ENCODE data around the gene MLLT3. TPM values are rescaled to one million over a fixed set of nuclear protein-coding genes. Genes with fewer than 3 reads are reported as not detected.

Gene MLLT3
- total RNA-seq, 3 donors from 2014 or later (not counting 1 experiment from before 2014, with no cell fraction given), result 24.3 to 26.6 (median 25.2) TPM

DNA sequence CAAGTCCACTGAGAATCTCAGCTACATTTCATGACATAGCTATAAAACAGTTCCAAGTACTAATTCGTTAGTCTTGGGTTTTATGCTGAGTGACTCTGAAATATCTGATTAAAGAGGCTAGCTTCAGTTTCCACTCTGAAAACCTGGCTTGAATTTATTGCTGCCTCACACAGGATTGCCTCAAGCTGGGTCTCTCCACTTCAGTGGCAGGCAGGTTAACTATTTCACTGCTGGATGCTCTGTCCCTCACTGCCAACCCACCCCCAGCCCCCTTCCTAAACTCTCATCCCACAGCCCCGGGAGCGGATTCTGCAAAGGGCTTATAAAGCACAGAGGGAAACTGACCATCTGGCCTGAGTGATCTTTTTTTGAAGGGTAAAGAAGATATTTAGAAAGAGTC is 318.3 kb downstream of the MLLT3 start:
- H3K4me1 Mint-ChIP-seq, result no peaks in the 10 kb centered on the region
- ATAC-seq (no peak), DNase-seq (no peak)
- no peak overlapping the region for H3K4me3 ChIP-seq (ENCODE audit: low read length)
- H3K4me1 ChIP-seq (ENCODE audit: control insufficient read depth, insufficient read depth, low read length), result no peaks in the 10 kb centered on the region
- no peaks in the 10 kb centered on the region for H3K9me3 ChIP-seq (ENCODE audit: control insufficient read depth, insufficient read depth, low read length)
- H3K36me3 ChIP-seq (ENCODE audit: control insufficient read depth, insufficient read depth, low read length), result no peaks in the 10 kb centered on the region
- WGBS (ENCODE audit: insufficient coverage), result 56% methylated on average over 1 of the region's 3 CpGs
- no peak overlapping the region for H3K4me3 Mint-ChIP-seq
- intact Hi-C loops (cut with micrococcal nuclease), result no loop called here
- no peak overlapping the region for H3K27ac ChIP-seq (ENCODE audit: low read length)
- H3K36me3 Mint-ChIP-seq, result no peaks in the 10 kb centered on the region
- H3K9me3 Mint-ChIP-seq, result no peaks in the 10 kb centered on the region
- TF ChIP-seq, protein P1, sequence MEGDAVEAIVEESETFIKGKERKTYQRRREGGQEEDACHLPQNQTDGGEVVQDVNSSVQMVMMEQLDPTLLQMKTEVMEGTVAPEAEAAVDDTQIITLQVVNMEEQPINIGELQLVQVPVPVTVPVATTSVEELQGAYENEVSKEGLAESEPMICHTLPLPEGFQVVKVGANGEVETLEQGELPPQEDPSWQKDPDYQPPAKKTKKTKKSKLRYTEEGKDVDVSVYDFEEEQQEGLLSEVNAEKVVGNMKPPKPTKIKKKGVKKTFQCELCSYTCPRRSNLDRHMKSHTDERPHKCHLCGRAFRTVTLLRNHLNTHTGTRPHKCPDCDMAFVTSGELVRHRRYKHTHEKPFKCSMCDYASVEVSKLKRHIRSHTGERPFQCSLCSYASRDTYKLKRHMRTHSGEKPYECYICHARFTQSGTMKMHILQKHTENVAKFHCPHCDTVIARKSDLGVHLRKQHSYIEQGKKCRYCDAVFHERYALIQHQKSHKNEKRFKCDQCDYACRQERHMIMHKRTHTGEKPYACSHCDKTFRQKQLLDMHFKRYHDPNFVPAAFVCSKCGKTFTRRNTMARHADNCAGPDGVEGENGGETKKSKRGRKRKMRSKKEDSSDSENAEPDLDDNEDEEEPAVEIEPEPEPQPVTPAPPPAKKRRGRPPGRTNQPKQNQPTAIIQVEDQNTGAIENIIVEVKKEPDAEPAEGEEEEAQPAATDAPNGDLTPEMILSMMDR (IDR thresholded peaks at IDR 0.05), result no peak
- H3K27me3 Mint-ChIP-seq (ENCODE audit: low read depth in 2 of 2), result peaks cover 3 to 16% of the 10 kb centered on the region in 2 donors
- no peak overlapping the region for H3K27ac Mint-ChIP-seq
- no peaks in the 10 kb centered on the region for H3K27me3 ChIP-seq (ENCODE audit: control insufficient read depth, insufficient read depth, low read length)

DNA sequence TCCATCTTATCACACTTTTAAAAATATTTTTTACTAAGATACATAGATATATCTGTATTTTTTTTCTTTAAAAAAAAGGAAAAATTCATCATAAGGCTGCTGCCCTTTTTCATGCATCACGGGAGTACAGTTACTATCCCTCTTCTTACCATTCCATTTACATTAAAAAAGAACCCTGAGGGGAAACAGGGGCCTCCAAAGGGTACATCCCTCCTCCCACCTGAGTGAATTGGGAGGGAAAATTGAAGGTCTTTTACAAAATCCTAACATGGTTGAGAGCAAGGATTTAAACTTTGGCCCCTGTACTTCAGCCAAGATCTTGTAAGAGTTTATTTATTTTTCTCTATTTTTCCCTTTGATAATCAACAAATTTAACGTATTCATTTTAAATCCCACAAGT is 319.2 kb downstream of the MLLT3 start:
- intact Hi-C loops (cut with micrococcal nuclease), result no loop called here
- no peak overlapping the region for H3K27ac ChIP-seq (ENCODE audit: low read length)
- H3K9me3 ChIP-seq (ENCODE audit: control insufficient read depth, insufficient read depth, low read length), result no peaks in the 10 kb centered on the region
- 100% methylated on average over 1 of the region's 2 CpGs for WGBS (ENCODE audit: insufficient coverage)
- TF ChIP-seq, protein P1 (IDR thresholded peaks at IDR 0.05), result no peak
- DNase-seq (no peak), ATAC-seq (no peak)
- H3K9me3 Mint-ChIP-seq, result no peaks in the 10 kb centered on the region
- H3K27ac Mint-ChIP-seq, result no peak overlapping the region
- H3K27me3 Mint-ChIP-seq (ENCODE audit: low read depth in 2 of 2), result peaks cover 3 to 23% of the 10 kb centered on the region in 2 donors
- no peaks in the 10 kb centered on the region for H3K4me1 Mint-ChIP-seq
- no peaks in the 10 kb centered on the region for H3K27me3 ChIP-seq (ENCODE audit: control insufficient read depth, insufficient read depth, low read length)
- H3K36me3 ChIP-seq (ENCODE audit: control insufficient read depth, insufficient read depth, low read length), result no peaks in the 10 kb centered on the region
- no peaks in the 10 kb centered on the region for H3K36me3 Mint-ChIP-seq
- H3K4me3 ChIP-seq (ENCODE audit: low read length), result no peak overlapping the region
- no peaks in the 10 kb centered on the region for H3K4me1 ChIP-seq (ENCODE audit: control insufficient read depth, insufficient read depth, low read length)
- no peak overlapping the region for H3K4me3 Mint-ChIP-seq

DNA sequence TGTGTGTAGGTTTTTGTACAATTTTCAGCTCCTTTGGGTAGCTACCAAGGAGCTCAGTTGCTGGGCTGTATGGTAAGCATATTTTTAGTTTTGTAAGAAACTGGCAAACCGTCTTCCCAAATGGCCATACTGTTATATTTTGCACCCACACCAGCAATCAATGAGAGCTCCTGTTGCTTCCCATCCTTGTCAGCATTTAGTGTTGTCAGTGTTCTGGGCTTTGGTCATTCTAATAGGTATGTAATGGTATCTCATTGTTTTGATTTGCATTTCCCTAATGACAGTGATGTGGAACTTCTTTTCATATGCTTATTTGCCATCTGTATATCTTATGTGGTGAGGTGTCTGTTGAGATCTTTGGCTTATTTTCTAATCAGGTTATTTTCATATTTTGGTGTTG is 320.1 kb downstream of the MLLT3 start:
- no peak overlapping the region for H3K27ac Mint-ChIP-seq
- intact Hi-C loops (cut with micrococcal nuclease), result no loop called here
- no peaks in the 10 kb centered on the region for H3K4me1 Mint-ChIP-seq
- no peaks in the 10 kb centered on the region for H3K9me3 Mint-ChIP-seq
- no peak overlapping the region for H3K27ac ChIP-seq (ENCODE audit: low read length)
- TF ChIP-seq, protein P1 (IDR thresholded peaks at IDR 0.05), result no peak
- H3K9me3 ChIP-seq (ENCODE audit: control insufficient read depth, insufficient read depth, low read length), result no peaks in the 10 kb centered on the region
- H3K36me3 ChIP-seq (ENCODE audit: control insufficient read depth, insufficient read depth, low read length), result no peaks in the 10 kb centered on the region
- H3K27me3 ChIP-seq (ENCODE audit: control insufficient read depth, insufficient read depth, low read length), result no peaks in the 10 kb centered on the region
- ATAC-seq (no peak), DNase-seq (no peak)
- H3K27me3 Mint-ChIP-seq (ENCODE audit: low read depth in 2 of 2), result peaks cover 3 to 23% of the 10 kb centered on the region in 2 donors
- H3K4me3 ChIP-seq (ENCODE audit: low read length), result no peak overlapping the region
- H3K4me3 Mint-ChIP-seq, result no peak overlapping the region
- no peaks in the 10 kb centered on the region for H3K4me1 ChIP-seq (ENCODE audit: control insufficient read depth, insufficient read depth, low read length)
- WGBS (ENCODE audit: insufficient coverage), result 80% methylated on average over 1 of the region's 1 CpG
- H3K36me3 Mint-ChIP-seq, result no peaks in the 10 kb centered on the region

DNA sequence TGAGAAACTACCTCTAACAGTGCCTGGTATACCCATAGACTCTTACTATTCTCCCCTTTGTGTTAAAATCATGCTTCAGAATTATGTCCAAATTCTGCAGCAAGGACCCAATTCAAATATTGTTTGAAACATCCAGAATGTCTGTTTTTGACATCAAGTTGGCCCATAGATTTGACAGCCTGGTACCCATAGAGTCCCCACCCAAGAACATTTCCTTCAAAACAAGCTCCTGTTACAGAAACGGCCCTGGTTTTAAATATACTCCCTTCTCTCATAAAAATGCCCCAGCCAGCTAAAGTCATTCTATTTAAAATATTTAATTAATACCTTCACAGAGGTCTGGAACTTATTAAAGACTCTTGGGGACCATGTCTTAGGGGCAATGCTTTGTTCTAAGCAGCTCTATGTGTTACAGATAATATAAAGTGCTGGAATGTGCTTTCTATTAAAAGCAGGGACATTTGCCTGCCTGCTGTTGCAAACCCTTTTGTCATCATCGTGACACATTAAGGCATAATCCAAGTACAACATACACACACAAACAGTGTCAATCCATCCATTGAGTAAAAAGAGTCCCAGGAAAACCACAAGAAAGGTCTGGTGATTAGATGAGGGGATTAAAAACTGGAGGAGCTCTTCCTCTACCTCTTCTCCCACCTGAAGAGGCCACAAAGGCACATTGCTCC is 321.7 kb downstream of the MLLT3 start:
- Histone ChIP-seq H3K27me3 (ENCODE audit: control insufficient read depth, insufficient read depth, low read length) (no peaks in the 10 kb centered on the region), H3K4me3 (ENCODE audit: low read length) (no peak overlapping the region), H3K36me3 (ENCODE audit: control insufficient read depth, insufficient read depth, low read length) (no peaks in the 10 kb centered on the region), H3K4me1 (ENCODE audit: control insufficient read depth, insufficient read depth, low read length) (no peaks in the 10 kb centered on the region), H3K27ac (ENCODE audit: low read length) (no peak overlapping the region), H3K9me3 (ENCODE audit: control insufficient read depth, insufficient read depth, low read length) (no peaks in the 10 kb centered on the region)
- no peaks in the 10 kb centered on the region for H3K9me3 Mint-ChIP-seq
- 92% methylated on average over 2 of the region's 2 CpGs for WGBS (ENCODE audit: insufficient coverage)
- ATAC-seq (no peak), DNase-seq (no peak)
- TF ChIP-seq, protein P1 (IDR thresholded peaks at IDR 0.05), result no peak
- intact Hi-C loops (cut with micrococcal nuclease), result no loop called here
- no peak overlapping the region for H3K4me3 Mint-ChIP-seq
- H3K27ac Mint-ChIP-seq, result no peak overlapping the region
- H3K36me3 Mint-ChIP-seq, result no peaks in the 10 kb centered on the region
- H3K27me3 Mint-ChIP-seq (ENCODE audit: low read depth in 2 of 2), result peaks cover 3 to 23% of the 10 kb centered on the region in 2 donors
- no peaks in the 10 kb centered on the region for H3K4me1 Mint-ChIP-seq
